Mucosa of rectum (tissue), 2 donors: ENCODE data around the gene RRAGA.
"Not testable (repeated sequence)": the region's sequence is repeated elsewhere in the genome, so short reads cannot be mapped to it uniquely, and the experiment has no call there.

Experiments
- H3K27ac ChIP-seq, 2 donors: one replicate each; pipeline ENCODE4 v1.7.0; 2013; ENCODE audit warnings: inconsistent platforms in 2 of 2, low read depth in 2 of 2, low read length in 2 of 2
- H3K27me3 ChIP-seq, 2 donors: one replicate each; pipeline ENCODE4 v1.7.0; 2013; ENCODE audit warnings: low read length in 2 of 2; ENCODE audit not compliant: control insufficient read depth in 2 of 2, insufficient read depth in 2 of 2
- H3K36me3 ChIP-seq, 2 donors: one replicate each; pipeline ENCODE4 v1.7.0; 2013; ENCODE audit warnings: low read length in 2 of 2; ENCODE audit not compliant: control insufficient read depth in 2 of 2, insufficient read depth in 2 of 2
- H3K4me1 ChIP-seq, 2 donors: one replicate each; pipeline ENCODE4 v1.7.0; 2013; ENCODE audit warnings: low read length in 2 of 2, mild to moderate bottlenecking in 1 of 2; ENCODE audit not compliant: control insufficient read depth in 2 of 2, insufficient read depth in 2 of 2
- H3K4me3 ChIP-seq, 2 donors: one replicate each; pipeline ENCODE4 v1.7.0; 2013; ENCODE audit warnings: low read length in 2 of 2
- H3K9ac ChIP-seq, 2 donors: one replicate each; pipeline ENCODE4 v1.7.0; 2013; ENCODE audit warnings: low read length in 2 of 2, low read depth in 1 of 2, mild to moderate bottlenecking in 1 of 2
- H3K9me3 ChIP-seq, 2 donors: one replicate each; pipeline ENCODE4 v1.7.0; 2013; ENCODE audit warnings: low read length in 2 of 2; ENCODE audit not compliant: control insufficient read depth in 2 of 2
- donor health status: healthy.
- donor health status: Normal muscosa, but diverticular disease.

RRAGA gene

GRCh38 chr9:19074836-19075235, 25.6 kb downstream of the RRAGA start:
- H3K9me3 ChIP-seq = no peaks in the 10 kb centered on the region
- no peak overlapping the region for H3K9ac ChIP-seq
- no peak overlapping the region for H3K4me3 ChIP-seq
- H3K27me3 ChIP-seq = no peaks in the 10 kb centered on the region
- H3K27ac ChIP-seq = no peak overlapping the region
- peaks cover 13 to 35% of the 10 kb centered on the region in 2 donors for H3K36me3 ChIP-seq
- H3K4me1 ChIP-seq = no peaks in the 10 kb centered on the region

DNA sequence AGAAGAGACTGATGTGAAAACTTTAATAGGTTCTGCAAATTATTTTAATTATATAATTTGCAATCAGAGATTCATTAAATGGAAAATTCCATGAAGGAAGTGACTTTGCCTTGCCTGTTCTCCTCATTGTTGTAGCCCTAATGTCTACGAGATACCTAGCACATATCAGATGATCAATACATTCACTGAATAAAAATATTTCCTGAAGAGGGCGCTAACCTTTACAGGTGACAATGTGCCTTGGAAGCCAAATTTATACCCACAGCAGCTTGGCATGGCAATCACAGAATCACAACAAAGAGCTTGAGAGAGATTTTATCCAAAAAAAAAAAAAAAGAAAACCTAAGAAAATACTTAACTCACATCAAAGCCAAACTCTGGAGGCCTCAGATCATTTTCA, 36.1 kb downstream of the RRAGA start:
- Histone ChIP-seq H3K4me3 (no peak overlapping the region), H3K27me3 (no peaks in the 10 kb centered on the region), H3K36me3 (peaks cover 14 to 22% of the 10 kb centered on the region in 2 donors)

GRCh38 chr9:19087106-19088000, 38.1 kb downstream of the RRAGA start:
- Histone ChIP-seq H3K4me3 (no peak overlapping the region), H3K27me3 (no peaks in the 10 kb centered on the region), H3K4me1 (no peaks in the 10 kb centered on the region), H3K36me3 (peaks cover 12 to 40% of the 10 kb centered on the region in 2 donors), H3K27ac (no peak overlapping the region), H3K9me3 (no peaks in the 10 kb centered on the region), H3K9ac (no peak overlapping the region)

More for the DNA sequence above, 36.1 kb downstream of the RRAGA start:
- H3K9me3 ChIP-seq = no peaks in the 10 kb centered on the region
- H3K9ac ChIP-seq = no peak overlapping the region
- H3K27ac ChIP-seq = no peak overlapping the region
- no peaks in the 10 kb centered on the region for H3K4me1 ChIP-seq

DNA sequence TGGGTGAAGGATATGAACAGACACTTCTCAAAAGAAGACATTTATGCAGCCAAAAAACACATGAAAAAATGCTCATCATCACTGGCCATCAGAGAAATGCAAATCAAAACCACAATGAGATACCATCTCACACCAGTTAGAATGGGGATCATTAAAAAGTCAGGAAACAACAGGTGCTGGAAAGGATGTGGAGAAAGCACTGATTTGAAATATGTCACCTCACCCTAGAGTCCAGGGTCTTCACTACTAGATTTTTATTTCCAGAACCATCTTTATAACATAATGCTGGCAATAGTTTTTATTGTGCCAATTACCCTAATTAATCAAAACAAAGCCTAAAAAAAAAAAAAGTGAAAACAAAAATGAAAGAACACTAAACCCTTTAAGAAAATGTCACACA, 48.2 kb downstream of the RRAGA start:
- H3K4me1 ChIP-seq, H3K27ac ChIP-seq, H3K9ac ChIP-seq, H3K4me3 ChIP-seq, H3K27me3 ChIP-seq, H3K9me3 ChIP-seq: not testable (repeated sequence)
- H3K36me3 ChIP-seq = peaks cover 9 to 11% of the 10 kb centered on the region in 2 donors
